ENCODE measurements around the gene EBF4.

DNA sequence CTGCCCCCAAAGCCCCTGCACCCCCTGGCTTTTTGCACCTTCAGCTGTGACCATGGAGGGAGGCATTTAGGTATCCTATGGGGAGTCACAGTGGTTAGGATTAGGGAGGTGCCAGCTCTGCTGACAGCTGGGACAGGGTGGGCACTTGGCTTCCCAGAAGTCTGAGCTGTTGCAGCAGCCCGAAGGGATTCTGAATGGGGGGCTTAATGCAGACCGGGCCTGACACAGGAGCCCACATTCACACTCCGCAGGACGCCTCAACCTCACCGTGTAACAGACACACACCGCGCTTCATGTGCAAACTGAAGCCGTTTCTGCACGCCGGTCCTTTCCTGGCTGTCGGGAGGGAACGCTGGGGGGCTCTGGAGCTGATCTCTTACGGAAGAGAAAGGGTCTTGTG, 1.9 kb downstream of the EBF4 start:
- no peak for TF ChIP-seq POLR2A (IDR thresholded peaks at IDR 0.05)
- TF ChIP-seq, protein P1, sequence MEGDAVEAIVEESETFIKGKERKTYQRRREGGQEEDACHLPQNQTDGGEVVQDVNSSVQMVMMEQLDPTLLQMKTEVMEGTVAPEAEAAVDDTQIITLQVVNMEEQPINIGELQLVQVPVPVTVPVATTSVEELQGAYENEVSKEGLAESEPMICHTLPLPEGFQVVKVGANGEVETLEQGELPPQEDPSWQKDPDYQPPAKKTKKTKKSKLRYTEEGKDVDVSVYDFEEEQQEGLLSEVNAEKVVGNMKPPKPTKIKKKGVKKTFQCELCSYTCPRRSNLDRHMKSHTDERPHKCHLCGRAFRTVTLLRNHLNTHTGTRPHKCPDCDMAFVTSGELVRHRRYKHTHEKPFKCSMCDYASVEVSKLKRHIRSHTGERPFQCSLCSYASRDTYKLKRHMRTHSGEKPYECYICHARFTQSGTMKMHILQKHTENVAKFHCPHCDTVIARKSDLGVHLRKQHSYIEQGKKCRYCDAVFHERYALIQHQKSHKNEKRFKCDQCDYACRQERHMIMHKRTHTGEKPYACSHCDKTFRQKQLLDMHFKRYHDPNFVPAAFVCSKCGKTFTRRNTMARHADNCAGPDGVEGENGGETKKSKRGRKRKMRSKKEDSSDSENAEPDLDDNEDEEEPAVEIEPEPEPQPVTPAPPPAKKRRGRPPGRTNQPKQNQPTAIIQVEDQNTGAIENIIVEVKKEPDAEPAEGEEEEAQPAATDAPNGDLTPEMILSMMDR (IDR thresholded peaks at IDR 0.05), result no peak
